ENCODE data around the gene PIAS4.

Gene PIAS4

GRCh38 chr19:3978145-3978544 lies 29.4 kb upstream of the PIAS4 start:
- Histone ChIP-seq H3K36me3 (ENCODE audit: control insufficient read depth, low read length) (peaks cover 82% of the 10 kb centered on the region), H3K4me3 (ENCODE audit: low read length) (no peak overlapping the region), H3K27ac (ENCODE audit: low read depth, low read length) (no peak overlapping the region), H4K20me1 (ENCODE audit: control insufficient read depth, insufficient read depth, low read depth, low read length) (peaks cover 53% of the 10 kb centered on the region), H3K9me3 (ENCODE audit: control insufficient read depth, insufficient read depth, low read length) (no peaks in the 10 kb centered on the region), H3K9me2 (replicated peaks; ENCODE audit: control insufficient read depth, low read length) (no peaks in the 10 kb centered on the region), H3K4me2 (ENCODE audit: low read length) (no peak overlapping the region), H3K79me2 (ENCODE audit: control insufficient read depth, low read length) (peaks cover 68% of the 10 kb centered on the region), H3F3A (ENCODE audit: control insufficient read depth, insufficient read depth) (peaks cover 62% of the 10 kb centered on the region), H3K4me1 (ENCODE audit: control insufficient read depth, low read length) (peaks cover 24% of the 10 kb centered on the region), H3K27me3 (ENCODE audit: control insufficient read depth, low read length) (no peaks in the 10 kb centered on the region)
- TF ChIP-seq CTCF (IDR thresholded peaks at IDR 0.05; ENCODE audit: low read depth, low read length, poor library complexity, severe bottlenecking), result no peak
- no peak for TF ChIP-seq EZH2phosphoT487 (IDR thresholded peaks at IDR 0.05; ENCODE audit: borderline replicate concordance, low read length)

GRCh38 chr19:3979289-3979673 lies 28.3 kb upstream of the PIAS4 start:
- H4K20me1 ChIP-seq (ENCODE audit: control insufficient read depth, insufficient read depth, low read depth, low read length), result peaks cover 64% of the 10 kb centered on the region
- H3K27ac ChIP-seq (ENCODE audit: low read depth, low read length), result no peak overlapping the region
- peaks cover 35% of the 10 kb centered on the region for H3K4me1 ChIP-seq (ENCODE audit: control insufficient read depth, low read length)

GRCh38 chr19:3979674-3980352 lies 27.7 kb upstream of the PIAS4 start:
- Histone ChIP-seq H3K9me3 (ENCODE audit: control insufficient read depth, insufficient read depth, low read length) (no peaks in the 10 kb centered on the region), H3K4me1 (ENCODE audit: control insufficient read depth, low read length) (peaks cover 36% of the 10 kb centered on the region), H3K27ac (ENCODE audit: low read depth, low read length) (no peak overlapping the region), H3K79me2 (ENCODE audit: control insufficient read depth, low read length) (peaks cover 85% of the 10 kb centered on the region), H3K27me3 (ENCODE audit: control insufficient read depth, low read length) (no peaks in the 10 kb centered on the region), H3F3A (ENCODE audit: control insufficient read depth, insufficient read depth) (peaks cover 79% of the 10 kb centered on the region), H3K36me3 (ENCODE audit: control insufficient read depth, low read length) (peaks cover 99% of the 10 kb centered on the region), H3K9me2 (replicated peaks; ENCODE audit: control insufficient read depth, low read length) (no peaks in the 10 kb centered on the region), H3K4me2 (ENCODE audit: low read length) (no peak overlapping the region), H3K4me3 (ENCODE audit: low read length) (no peak overlapping the region), H4K20me1 (ENCODE audit: control insufficient read depth, insufficient read depth, low read depth, low read length) (peaks cover 70% of the 10 kb centered on the region)
- no peak for TF ChIP-seq CTCF (IDR thresholded peaks at IDR 0.05; ENCODE audit: low read depth, low read length, poor library complexity, severe bottlenecking)

More at GRCh38 chr19:3979289-3979673, 28.3 kb upstream of the PIAS4 start:
- Histone ChIP-seq H3K4me2 (ENCODE audit: low read length) (no peak overlapping the region), H3K36me3 (ENCODE audit: control insufficient read depth, low read length) (peaks cover 93% of the 10 kb centered on the region), H3K27me3 (ENCODE audit: control insufficient read depth, low read length) (no peaks in the 10 kb centered on the region), H3K9me2 (replicated peaks; ENCODE audit: control insufficient read depth, low read length) (no peaks in the 10 kb centered on the region), H3K4me3 (ENCODE audit: low read length) (no peak overlapping the region), H3K79me2 (ENCODE audit: control insufficient read depth, low read length) (peaks cover 80% of the 10 kb centered on the region), H3F3A (ENCODE audit: control insufficient read depth, insufficient read depth) (peaks cover 73% of the 10 kb centered on the region), H3K9me3 (ENCODE audit: control insufficient read depth, insufficient read depth, low read length) (no peaks in the 10 kb centered on the region)
- TF ChIP-seq EZH2phosphoT487 (IDR thresholded peaks at IDR 0.05; ENCODE audit: borderline replicate concordance, low read length) (no peak), CTCF (IDR thresholded peaks at IDR 0.05; ENCODE audit: low read depth, low read length, poor library complexity, severe bottlenecking) (no peak)
